HG02884 (cell line): ENCODE measurements around the gene MFAP2.

ENCODE experiments used
- ATAC-seq: cut with Tn5 transposase; IDR thresholded peaks from one replicate; pipeline ENCODE4 v1.9.1; 2021; ENCODE audit warnings: mild to moderate bottlenecking, moderate library complexity; ENCODE audit not compliant: unreplicated experiment

MFAP2 gene

GRCh38 chr1:16980473-16981268 lies at the start of gene MFAP2:
MFAP2 (minus strand) TSS chr1:16980620; CDS start chr1:16978273, 2,347 bp downstream.
- ATAC-seq: no peak

GRCh38 chr1:17030206-17030605 lies 49.8 kb upstream of the MFAP2 start:
- no peak for ATAC-seq

- ATAC-seq: no peak
Measured at GRCh38 chr1:17028662-17029188, 48.3 kb upstream of the MFAP2 start.

- no peak for ATAC-seq
Measured at GRCh38 chr1:17027900-17028299, 47.5 kb upstream of the MFAP2 start.

- no peak for ATAC-seq
Measured at GRCh38 chr1:17027403-17027802, 47.0 kb upstream of the MFAP2 start.

GRCh38 chr1:17024721-17025120 lies 44.3 kb upstream of the MFAP2 start:
- ATAC-seq: no peak

GRCh38 chr1:17023573-17023972 lies 43.2 kb upstream of the MFAP2 start:
- no peak for ATAC-seq

- no peak for ATAC-seq
Measured at GRCh38 chr1:17023102-17023501, 42.7 kb upstream of the MFAP2 start.

GRCh38 chr1:17021896-17022295 lies 41.5 kb upstream of the MFAP2 start:
- no peak for ATAC-seq

GRCh38 chr1:17020502-17020901 lies 40.1 kb upstream of the MFAP2 start:
- ATAC-seq: no peak

GRCh38 chr1:17018849-17019248 lies 38.4 kb upstream of the MFAP2 start:
- ATAC-seq: no peak

GRCh38 chr1:17017435-17017834 lies 37.0 kb upstream of the MFAP2 start:
- no peak for ATAC-seq

GRCh38 chr1:17016317-17016661 lies 35.9 kb upstream of the MFAP2 start:
- no peak for ATAC-seq

- ATAC-seq: no peak
Measured at GRCh38 chr1:17014671-17015567, 34.5 kb upstream of the MFAP2 start.

- no peak for ATAC-seq
Measured at GRCh38 chr1:17013491-17014320, 33.3 kb upstream of the MFAP2 start.

GRCh38 chr1:17012775-17013490 lies 32.5 kb upstream of the MFAP2 start:
- no peak for ATAC-seq

GRCh38 chr1:17011439-17012307 lies 31.3 kb upstream of the MFAP2 start, which contains the start of gene ATP13A2:
ATP13A2 (minus strand) TSS chr1:17011928; CDS start chr1:17011738, 190 bp downstream.
- peak; percentile 79 for ATAC-seq

- no peak for ATAC-seq
Measured at GRCh38 chr1:17011092-17011438, 30.6 kb upstream of the MFAP2 start.

GRCh38 chr1:17009706-17010105 lies 29.3 kb upstream of the MFAP2 start:
- ATAC-seq: no peak
